GM23338 (cell line): ENCODE measurements around the gene DHRS12. TPM values are rescaled to one million over a fixed set of nuclear protein-coding genes. Genes with fewer than 3 reads are reported as not detected.

Experiments used
- ATAC-seq: fragments of 200-7000 bp; cut with Tn5 transposase; 3 replicates; pipeline ENCODE4 v1.9.1; 2020
- DNase-seq: peaks from one replicate; pipeline ENCODE4 v3.0.0-alpha.2; 2015; ENCODE audit warnings: low spot score
- H2AFZ ChIP-seq: fragments of 200-600 bp; sonication (generic); 2 replicates; pipeline ENCODE4 v1.8.0; 2016; ENCODE audit warnings: antibody characterized with exemption, mild to moderate bottlenecking, moderate library complexity
- H3F3A ChIP-seq: fragments of 200-600 bp; sonication (generic); replicated peaks from 2 replicates; pipeline ENCODE4 v1.8.0; 2017; ENCODE audit warnings: antibody characterized with exemption, mixed run types, low read depth
- H3K27ac ChIP-seq: fragments of 200-600 bp; sonication (generic); 2 replicates; pipeline ENCODE4 v1.6.1; 2016; ENCODE audit warnings: low read depth
- H3K27me3 ChIP-seq: fragments of 200-600 bp; sonication (generic); 2 replicates; pipeline ENCODE4 v1.8.0; 2016; ENCODE audit warnings: mild to moderate bottlenecking, mixed run types, moderate library complexity; ENCODE audit not compliant: insufficient read depth
- H3K36me3 ChIP-seq: fragments of 200-600 bp; sonication (generic); 2 replicates; pipeline ENCODE4 v1.8.0; 2016; ENCODE audit warnings: mild to moderate bottlenecking; ENCODE audit not compliant: insufficient read depth
- H3K4me1 ChIP-seq: fragments of 200-600 bp; sonication (generic); 2 replicates; pipeline ENCODE4 v1.8.0; 2016; ENCODE audit warnings: mild to moderate bottlenecking, moderate library complexity; ENCODE audit not compliant: insufficient read depth
- H3K4me2 ChIP-seq: fragments of 200-600 bp; sonication (generic); 2 replicates; pipeline ENCODE4 v1.7.1; 2017; ENCODE audit warnings: mixed run types
- H3K4me3 ChIP-seq: fragments of 200-600 bp; sonication (generic); 2 replicates; pipeline ENCODE4 v1.6.1; 2016; ENCODE audit warnings: mixed run types
- H3K79me2 ChIP-seq: fragments of 200-600 bp; sonication (generic); replicated peaks from 2 replicates; pipeline ENCODE4 v1.8.0; 2017; ENCODE audit warnings: mild to moderate bottlenecking; ENCODE audit not compliant: insufficient read depth
- H3K9me2 ChIP-seq: fragments of 200-600 bp; sonication (generic); 2 replicates; pipeline ENCODE4 v1.8.0; 2017; ENCODE audit not compliant: insufficient read depth
- H4K20me1 ChIP-seq: fragments of 200-600 bp; sonication (generic); replicated peaks from 2 replicates; pipeline ENCODE4 v1.8.0; 2017; ENCODE audit warnings: mild to moderate bottlenecking; ENCODE audit not compliant: insufficient read depth
- H3K27ac Mint-ChIP-seq: 2 replicates; pipeline ENCODE4 v1.8.0; 2020; ENCODE audit warnings: inconsistent platforms, mild to moderate bottlenecking, moderate library complexity, mixed read lengths
- H3K27me3 Mint-ChIP-seq: 3 replicates; pipeline ENCODE4 v1.8.0; 2022; ENCODE audit warnings: low read depth, mild to moderate bottlenecking, moderate library complexity, mixed read lengths, inconsistent platforms; ENCODE audit not compliant: insufficient read depth, poor library complexity
- H3K36me3 Mint-ChIP-seq: 3 replicates; pipeline ENCODE4 v1.8.0; 2021; ENCODE audit warnings: low read depth, mild to moderate bottlenecking, inconsistent platforms, moderate library complexity, mixed read lengths
- H3K4me1 Mint-ChIP-seq: 3 replicates; pipeline ENCODE4 v1.8.0; 2020; ENCODE audit warnings: mild to moderate bottlenecking, inconsistent platforms, mixed read lengths
- H3K4me3 Mint-ChIP-seq: 3 replicates; pipeline ENCODE4 v1.8.0; 2021; ENCODE audit warnings: moderate library complexity, mild to moderate bottlenecking, inconsistent platforms, mixed read lengths
- H3K9me3 Mint-ChIP-seq: 3 replicates; pipeline ENCODE4 v1.8.0; 2020; ENCODE audit warnings: moderate library complexity, mild to moderate bottlenecking, inconsistent platforms, mixed read lengths
- CREB1 ChIP-seq: fragments of 250-450 bp; sonication (Bioruptor Pico); IDR thresholded peaks from 2 replicates; pipeline ENCODE4 v1.5.0; 2020; ENCODE audit warnings: low read depth, mild to moderate bottlenecking, moderate library complexity
- EZH2 ChIP-seq: fragments of 200-600 bp; sonication (generic); IDR thresholded peaks from one replicate; pipeline ENCODE4 v1.8.0; 2017; ENCODE audit warnings: antibody characterized with exemption, mild to moderate bottlenecking, low read depth; ENCODE audit not compliant: unreplicated experiment
- EZH2phosphoT487 ChIP-seq: fragments of 200-600 bp; sonication (generic); IDR thresholded peaks from one replicate; pipeline ENCODE4 v1.8.1; 2018; ENCODE audit warnings: antibody characterized with exemption; ENCODE audit not compliant: unreplicated experiment
- JUNB ChIP-seq: IDR thresholded peaks from one replicate; pipeline ENCODE4 v1.6.1; 2016; ENCODE audit warnings: antibody characterized with exemption; ENCODE audit not compliant: unreplicated experiment
- NANOG ChIP-seq: IDR thresholded peaks from 2 replicates; pipeline ENCODE4 v1.6.1; 2016; ENCODE audit warnings: antibody characterized with exemption, borderline replicate concordance
- POLR2AphosphoS5 ChIP-seq: IDR thresholded peaks from 2 replicates; pipeline ENCODE4 v1.6.1; 2016; ENCODE audit warnings: antibody characterized with exemption, low read depth
- STAT1 ChIP-seq: IDR thresholded peaks from one replicate; pipeline ENCODE4 v1.6.1; 2016; ENCODE audit warnings: antibody characterized with exemption; ENCODE audit not compliant: unreplicated experiment
- ZNF114 ChIP-seq: fragments of 250-450 bp; sonication (Bioruptor Pico); IDR thresholded peaks from 2 replicates; pipeline ENCODE4 v1.5.0; 2020; ENCODE audit warnings: mild to moderate bottlenecking, moderate library complexity
- ZNF331 ChIP-seq: fragments of 250-450 bp; sonication (Bioruptor Pico); IDR thresholded peaks from 2 replicates; pipeline ENCODE4 v1.5.0; 2020; ENCODE audit warnings: low read depth, mild to moderate bottlenecking, moderate library complexity
- polyA plus RNA-seq: library from polyadenylated mRNA; unstranded; fragments of >200 nt; fragmentation: Nextera tagmentation; extraction: Ambion mirVana; gene quantifications from 2 replicates; pipeline ENCODE4 v1.2.1, GENCODE V29; 2016
- total RNA-seq: library from RNA; depleted of rRNA; stranded (reverse); fragments of >200 nt; shearing (Covaris generic); gene quantifications from 2 replicates; pipeline ENCODE4 v1.2.3, GENCODE V29; 2014
- TF ChIP-seq, protein P1 (sequence below): IDR thresholded peaks from 2 replicates; pipeline ENCODE4 v1.6.1; 2016; ENCODE audit warnings: antibody characterized with exemption
- TF ChIP-seq, protein P2 (sequence below): fragments of 250-450 bp; sonication (Bioruptor Pico); IDR thresholded peaks from 2 replicates; pipeline ENCODE4 v1.5.0; 2020; ENCODE audit warnings: mild to moderate bottlenecking, moderate library complexity
- TF ChIP-seq, protein P3 (sequence below), 2 experiments: fragments of 200-600 bp in 1 of 2; sonication (generic) in 1 of 2; conservative IDR thresholded peaks; 2 replicates each; pipeline versions ENCODE4 v1.5.1 to v1.6.1; 2016 to 2017; ENCODE audit warnings: antibody characterized with exemption in 2 of 2, low read depth in 2 of 2, mild to moderate bottlenecking in 2 of 2, moderate library complexity in 1 of 2

Gene DHRS12
- total and polyA plus RNA-seq, 2 experiments from 2014 or later, result 4.6 to 12.2 TPM

DNA sequence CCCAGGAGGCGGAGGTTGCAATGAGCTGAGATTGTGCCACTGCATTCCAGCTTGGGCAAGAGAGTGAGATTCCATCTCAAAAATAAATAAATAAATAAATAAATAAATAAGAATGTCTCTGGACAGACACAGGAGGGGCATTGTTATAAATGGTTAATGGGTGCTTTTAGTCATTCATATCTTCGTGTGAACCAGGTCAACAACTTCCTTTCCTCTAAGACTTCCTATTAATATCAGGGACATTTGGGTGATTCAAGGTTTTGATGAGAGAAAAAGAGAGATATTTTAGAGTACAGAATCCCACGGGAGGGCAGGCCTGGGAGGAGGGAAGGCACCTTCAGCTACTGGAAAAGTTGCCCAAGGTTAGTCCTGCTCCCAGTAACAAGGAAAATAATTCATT, 23.9 kb downstream of the DHRS12 start:
- no peak overlapping the region for H3K4me3 Mint-ChIP-seq
- Histone ChIP-seq H3K27ac (no peak overlapping the region), H2AFZ (no peak overlapping the region), H3K9me2 (no peaks in the 10 kb centered on the region), H3K4me2 (no peak overlapping the region), H4K20me1 (no peaks in the 10 kb centered on the region), H3K36me3 (no peaks in the 10 kb centered on the region), H3F3A (no peaks in the 10 kb centered on the region), H3K79me2 (no peaks in the 10 kb centered on the region), H3K4me1 (no peaks in the 10 kb centered on the region), H3K27me3 (no peaks in the 10 kb centered on the region), H3K4me3 (no peak overlapping the region)
- H3K9me3 Mint-ChIP-seq, result 0 out of 3 replicates have a peak, but pooled peaks cover 3% of the 10 kb centered on the region
- H3K27ac Mint-ChIP-seq, result no peak overlapping the region
- TF ChIP-seq POLR2AphosphoS5 (no peak), STAT1 (no peak), EZH2 (no peak), JUNB (no peak), ZNF114 (CRISPR knock-in tag) (no peak), ZNF331 (CRISPR knock-in tag) (no peak), EZH2phosphoT487 (no peak), NANOG (no peak), CREB1 (CRISPR knock-in tag) (no peak)
- TF ChIP-seq, protein P1, sequence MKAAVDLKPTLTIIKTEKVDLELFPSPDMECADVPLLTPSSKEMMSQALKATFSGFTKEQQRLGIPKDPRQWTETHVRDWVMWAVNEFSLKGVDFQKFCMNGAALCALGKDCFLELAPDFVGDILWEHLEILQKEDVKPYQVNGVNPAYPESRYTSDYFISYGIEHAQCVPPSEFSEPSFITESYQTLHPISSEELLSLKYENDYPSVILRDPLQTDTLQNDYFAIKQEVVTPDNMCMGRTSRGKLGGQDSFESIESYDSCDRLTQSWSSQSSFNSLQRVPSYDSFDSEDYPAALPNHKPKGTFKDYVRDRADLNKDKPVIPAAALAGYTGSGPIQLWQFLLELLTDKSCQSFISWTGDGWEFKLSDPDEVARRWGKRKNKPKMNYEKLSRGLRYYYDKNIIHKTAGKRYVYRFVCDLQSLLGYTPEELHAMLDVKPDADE, result no peak
- TF ChIP-seq, protein P2, sequence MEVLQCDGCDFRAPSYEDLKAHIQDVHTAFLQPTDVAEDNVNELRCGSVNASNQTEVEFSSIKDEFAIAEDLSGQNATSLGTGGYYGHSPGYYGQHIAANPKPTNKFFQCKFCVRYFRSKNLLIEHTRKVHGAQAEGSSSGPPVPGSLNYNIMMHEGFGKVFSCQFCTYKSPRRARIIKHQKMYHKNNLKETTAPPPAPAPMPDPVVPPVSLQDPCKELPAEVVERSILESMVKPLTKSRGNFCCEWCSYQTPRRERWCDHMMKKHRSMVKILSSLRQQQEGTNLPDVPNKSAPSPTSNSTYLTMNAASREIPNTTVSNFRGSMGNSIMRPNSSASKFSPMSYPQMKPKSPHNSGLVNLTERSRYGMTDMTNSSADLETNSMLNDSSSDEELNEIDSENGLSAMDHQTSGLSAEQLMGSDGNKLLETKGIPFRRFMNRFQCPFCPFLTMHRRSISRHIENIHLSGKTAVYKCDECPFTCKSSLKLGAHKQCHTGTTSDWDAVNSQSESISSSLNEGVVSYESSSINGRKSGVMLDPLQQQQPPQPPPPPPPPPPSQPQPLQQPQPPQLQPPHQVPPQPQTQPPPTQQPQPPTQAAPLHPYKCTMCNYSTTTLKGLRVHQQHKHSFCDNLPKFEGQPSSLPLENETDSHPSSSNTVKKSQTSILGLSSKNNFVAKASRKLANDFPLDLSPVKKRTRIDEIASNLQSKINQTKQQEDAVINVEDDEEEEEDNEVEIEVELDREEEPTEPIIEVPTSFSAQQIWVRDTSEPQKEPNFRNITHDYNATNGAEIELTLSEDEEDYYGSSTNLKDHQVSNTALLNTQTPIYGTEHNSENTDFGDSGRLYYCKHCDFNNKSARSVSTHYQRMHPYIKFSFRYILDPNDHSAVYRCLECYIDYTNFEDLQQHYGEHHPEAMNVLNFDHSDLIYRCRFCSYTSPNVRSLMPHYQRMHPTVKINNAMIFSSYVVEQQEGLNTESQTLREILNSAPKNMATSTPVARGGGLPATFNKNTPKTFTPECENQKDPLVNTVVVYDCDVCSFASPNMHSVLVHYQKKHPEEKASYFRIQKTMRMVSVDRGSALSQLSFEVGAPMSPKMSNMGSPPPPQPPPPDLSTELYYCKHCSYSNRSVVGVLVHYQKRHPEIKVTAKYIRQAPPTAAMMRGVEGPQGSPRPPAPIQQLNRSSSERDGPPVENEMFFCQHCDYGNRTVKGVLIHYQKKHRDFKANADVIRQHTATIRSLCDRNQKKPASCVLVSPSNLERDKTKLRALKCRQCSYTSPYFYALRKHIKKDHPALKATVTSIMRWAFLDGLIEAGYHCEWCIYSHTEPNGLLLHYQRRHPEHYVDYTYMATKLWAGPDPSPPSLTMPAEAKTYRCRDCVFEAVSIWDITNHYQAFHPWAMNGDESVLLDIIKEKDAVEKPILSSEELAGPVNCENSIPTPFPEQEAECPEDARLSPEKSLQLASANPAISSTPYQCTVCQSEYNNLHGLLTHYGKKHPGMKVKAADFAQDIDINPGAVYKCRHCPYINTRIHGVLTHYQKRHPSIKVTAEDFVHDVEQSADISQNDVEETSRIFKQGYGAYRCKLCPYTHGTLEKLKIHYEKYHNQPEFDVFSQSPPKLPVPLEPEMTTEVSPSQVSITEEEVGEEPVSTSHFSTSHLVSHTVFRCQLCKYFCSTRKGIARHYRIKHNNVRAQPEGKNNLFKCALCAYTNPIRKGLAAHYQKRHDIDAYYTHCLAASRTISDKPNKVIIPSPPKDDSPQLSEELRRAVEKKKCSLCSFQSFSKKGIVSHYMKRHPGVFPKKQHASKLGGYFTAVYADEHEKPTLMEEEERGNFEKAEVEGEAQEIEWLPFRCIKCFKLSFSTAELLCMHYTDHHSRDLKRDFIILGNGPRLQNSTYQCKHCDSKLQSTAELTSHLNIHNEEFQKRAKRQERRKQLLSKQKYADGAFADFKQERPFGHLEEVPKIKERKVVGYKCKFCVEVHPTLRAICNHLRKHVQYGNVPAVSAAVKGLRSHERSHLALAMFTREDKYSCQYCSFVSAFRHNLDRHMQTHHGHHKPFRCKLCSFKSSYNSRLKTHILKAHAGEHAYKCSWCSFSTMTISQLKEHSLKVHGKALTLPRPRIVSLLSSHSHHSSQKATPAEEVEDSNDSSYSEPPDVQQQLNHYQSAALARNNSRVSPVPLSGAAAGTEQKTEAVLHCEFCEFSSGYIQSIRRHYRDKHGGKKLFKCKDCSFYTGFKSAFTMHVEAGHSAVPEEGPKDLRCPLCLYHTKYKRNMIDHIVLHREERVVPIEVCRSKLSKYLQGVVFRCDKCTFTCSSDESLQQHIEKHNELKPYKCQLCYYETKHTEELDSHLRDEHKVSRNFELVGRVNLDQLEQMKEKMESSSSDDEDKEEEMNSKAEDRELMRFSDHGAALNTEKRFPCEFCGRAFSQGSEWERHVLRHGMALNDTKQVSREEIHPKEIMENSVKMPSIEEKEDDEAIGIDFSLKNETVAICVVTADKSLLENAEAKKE (CRISPR knock-in tag), result no peak
- TF ChIP-seq, protein P3, sequence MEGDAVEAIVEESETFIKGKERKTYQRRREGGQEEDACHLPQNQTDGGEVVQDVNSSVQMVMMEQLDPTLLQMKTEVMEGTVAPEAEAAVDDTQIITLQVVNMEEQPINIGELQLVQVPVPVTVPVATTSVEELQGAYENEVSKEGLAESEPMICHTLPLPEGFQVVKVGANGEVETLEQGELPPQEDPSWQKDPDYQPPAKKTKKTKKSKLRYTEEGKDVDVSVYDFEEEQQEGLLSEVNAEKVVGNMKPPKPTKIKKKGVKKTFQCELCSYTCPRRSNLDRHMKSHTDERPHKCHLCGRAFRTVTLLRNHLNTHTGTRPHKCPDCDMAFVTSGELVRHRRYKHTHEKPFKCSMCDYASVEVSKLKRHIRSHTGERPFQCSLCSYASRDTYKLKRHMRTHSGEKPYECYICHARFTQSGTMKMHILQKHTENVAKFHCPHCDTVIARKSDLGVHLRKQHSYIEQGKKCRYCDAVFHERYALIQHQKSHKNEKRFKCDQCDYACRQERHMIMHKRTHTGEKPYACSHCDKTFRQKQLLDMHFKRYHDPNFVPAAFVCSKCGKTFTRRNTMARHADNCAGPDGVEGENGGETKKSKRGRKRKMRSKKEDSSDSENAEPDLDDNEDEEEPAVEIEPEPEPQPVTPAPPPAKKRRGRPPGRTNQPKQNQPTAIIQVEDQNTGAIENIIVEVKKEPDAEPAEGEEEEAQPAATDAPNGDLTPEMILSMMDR (conservative IDR thresholded peaks at IDR 0.05; ENCODE audit: low read depth in 2 of 2), result no peak
- peaks cover 11% of the 10 kb centered on the region for H3K27me3 Mint-ChIP-seq
- ATAC-seq, result no peak
- H3K36me3 Mint-ChIP-seq, result peaks cover 3% of the 10 kb centered on the region; the same call in 1 of the 3 replicates
- peaks cover 15% of the 10 kb centered on the region for H3K4me1 Mint-ChIP-seq
- DNase-seq, result no peak
